H1 (cell line): Measurements from ENCODE around the gene NRAS. TPM values are rescaled to one million over a fixed set of nuclear protein-coding genes. Genes with fewer than 3 reads are reported as not detected.

Source experiments
- GABPA ChIP-seq: IDR thresholded peaks from 2 replicates; pipeline ENCODE4 v1.6.1; 2011; ENCODE audit warnings: mild to moderate bottlenecking, low read length, moderate library complexity, borderline replicate concordance; ENCODE audit not compliant: insufficient read depth
- HDAC2 ChIP-seq, 2 experiments: fragments of 300-600 bp in 1 of 2; sonication (generic) in 1 of 2; IDR thresholded peaks; 2 replicates each; pipeline ENCODE4 v1.6.1; 2011 to 2012; ENCODE audit warnings: low read depth in 2 of 2, low read length in 2 of 2, mild to moderate bottlenecking in 2 of 2, moderate library complexity in 2 of 2, borderline replicate concordance in 1 of 2, inconsistent platforms in 1 of 2
- MAFK ChIP-seq: IDR thresholded peaks from 2 replicates; pipeline ENCODE4 v1.6.1; 2012; ENCODE audit warnings: low read depth, mild to moderate bottlenecking, improper control_type of control experiment, low read length
- RBBP5 ChIP-seq: IDR thresholded peaks from 2 replicates; pipeline ENCODE4 v1.7.1; 2012; ENCODE audit warnings: low read depth, mild to moderate bottlenecking, inconsistent platforms, low read length, moderate library complexity, borderline replicate concordance
- RNF2 ChIP-seq: fragments of 200-900, 300-1000 bp; sonication (generic); IDR thresholded peaks from 2 replicates; pipeline ENCODE4 v1.7.1; 2016; ENCODE audit warnings: borderline replicate concordance, low read depth, mild to moderate bottlenecking, antibody characterized with exemption, low read length; ENCODE audit not compliant: poor library complexity, severe bottlenecking; ENCODE audit errors: missing control alignments
- SIX5 ChIP-seq: IDR thresholded peaks from 2 replicates; pipeline ENCODE4 v1.6.1; 2011; ENCODE audit warnings: mild to moderate bottlenecking, low read depth, low read length
- TEAD4 ChIP-seq: IDR thresholded peaks from 2 replicates; pipeline ENCODE4 v1.6.1; 2012; ENCODE audit warnings: low read depth, low read length, inconsistent platforms, mixed read lengths
- YY1 ChIP-seq: IDR thresholded peaks from 2 replicates; pipeline ENCODE4 v1.6.1; 2011; ENCODE audit warnings: low read depth, mild to moderate bottlenecking, low read length
- polyA plus RNA-seq, 7 experiments: library from polyadenylated mRNA; depleted of rRNA in 3 of 7; stranded (reverse) in 5 of 7; unstranded in 2 of 7; fragments of >200 nt in 5 of 7; fragments of 200-250 nt in 2 of 7; gene quantifications; 1 replicate in 5 of 7; 2 replicates in 1 of 7; 4 replicates in 1 of 7; pipeline versions ENCODE4 v1.2.1 to v1.2.3, GENCODE V29; 2011 to 2013; ENCODE audit warnings: missing spikeins in 2 of 7, mixed read lengths in 2 of 7
- total RNA-seq: library from RNA; stranded (reverse); fragmentation: NEBNext Ultra II Directional; extraction: Animal tissue kit (Norgen Biotek cat#: 25700); gene quantifications from 2 replicates; pipeline ENCODE4 v1.2.1, GENCODE V29; 2021
- TF ChIP-seq, protein P1 (sequence below): fragments of 300-600 bp; sonication (generic); IDR thresholded peaks from 2 replicates; pipeline ENCODE4 v1.7.1; 2012; ENCODE audit warnings: low read length, moderate library complexity, mild to moderate bottlenecking, inconsistent platforms; ENCODE audit not compliant: insufficient replicate concordance

The NRAS gene
- total and polyA plus RNA-seq, 2 of the 8 experiments (the other 6 are each of a cell fraction or from before 2014, with no cell fraction given) = 24.5 to 65.1 TPM

DNA sequence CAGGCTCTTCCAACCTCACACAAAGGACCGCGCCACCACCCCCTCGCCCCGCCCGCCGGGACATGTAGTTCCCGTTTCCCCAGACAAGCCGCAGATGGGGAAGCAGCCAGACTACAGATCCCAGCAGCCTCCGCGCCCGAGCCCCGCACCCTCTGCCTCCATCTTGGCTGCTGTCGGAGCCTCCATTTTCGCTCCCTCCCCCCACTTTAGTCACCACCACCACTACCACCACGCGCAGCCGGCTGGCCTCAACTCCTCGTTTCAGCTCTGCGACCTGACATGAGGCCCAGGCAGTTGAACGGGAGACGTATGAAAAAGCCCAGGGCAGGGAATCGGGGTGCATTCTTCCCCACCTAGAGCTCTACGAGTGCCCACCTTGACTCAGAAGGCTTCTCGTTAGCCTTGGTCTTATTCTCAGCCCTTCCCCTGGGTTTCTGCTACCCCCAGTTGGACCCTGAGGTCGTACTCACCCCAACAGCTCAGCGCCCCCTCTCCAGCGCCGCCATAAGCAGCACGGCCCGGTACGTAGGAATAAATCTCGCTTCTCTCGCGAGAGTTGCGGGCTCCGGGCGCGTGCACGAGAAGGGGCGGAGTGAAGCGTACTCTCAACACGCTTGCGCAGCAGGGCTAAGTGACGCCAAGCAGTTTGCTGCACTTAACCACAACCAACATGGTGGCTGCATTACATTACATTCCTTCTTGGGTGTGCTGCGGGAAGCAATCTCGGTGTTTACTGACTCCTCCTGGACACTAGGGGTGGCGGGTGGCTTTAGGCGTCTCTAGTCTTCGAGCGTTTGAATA, 41.1 kb upstream of the NRAS start, which contains the start of gene CSDE1 (continued):
- TF ChIP-seq, protein P1, sequence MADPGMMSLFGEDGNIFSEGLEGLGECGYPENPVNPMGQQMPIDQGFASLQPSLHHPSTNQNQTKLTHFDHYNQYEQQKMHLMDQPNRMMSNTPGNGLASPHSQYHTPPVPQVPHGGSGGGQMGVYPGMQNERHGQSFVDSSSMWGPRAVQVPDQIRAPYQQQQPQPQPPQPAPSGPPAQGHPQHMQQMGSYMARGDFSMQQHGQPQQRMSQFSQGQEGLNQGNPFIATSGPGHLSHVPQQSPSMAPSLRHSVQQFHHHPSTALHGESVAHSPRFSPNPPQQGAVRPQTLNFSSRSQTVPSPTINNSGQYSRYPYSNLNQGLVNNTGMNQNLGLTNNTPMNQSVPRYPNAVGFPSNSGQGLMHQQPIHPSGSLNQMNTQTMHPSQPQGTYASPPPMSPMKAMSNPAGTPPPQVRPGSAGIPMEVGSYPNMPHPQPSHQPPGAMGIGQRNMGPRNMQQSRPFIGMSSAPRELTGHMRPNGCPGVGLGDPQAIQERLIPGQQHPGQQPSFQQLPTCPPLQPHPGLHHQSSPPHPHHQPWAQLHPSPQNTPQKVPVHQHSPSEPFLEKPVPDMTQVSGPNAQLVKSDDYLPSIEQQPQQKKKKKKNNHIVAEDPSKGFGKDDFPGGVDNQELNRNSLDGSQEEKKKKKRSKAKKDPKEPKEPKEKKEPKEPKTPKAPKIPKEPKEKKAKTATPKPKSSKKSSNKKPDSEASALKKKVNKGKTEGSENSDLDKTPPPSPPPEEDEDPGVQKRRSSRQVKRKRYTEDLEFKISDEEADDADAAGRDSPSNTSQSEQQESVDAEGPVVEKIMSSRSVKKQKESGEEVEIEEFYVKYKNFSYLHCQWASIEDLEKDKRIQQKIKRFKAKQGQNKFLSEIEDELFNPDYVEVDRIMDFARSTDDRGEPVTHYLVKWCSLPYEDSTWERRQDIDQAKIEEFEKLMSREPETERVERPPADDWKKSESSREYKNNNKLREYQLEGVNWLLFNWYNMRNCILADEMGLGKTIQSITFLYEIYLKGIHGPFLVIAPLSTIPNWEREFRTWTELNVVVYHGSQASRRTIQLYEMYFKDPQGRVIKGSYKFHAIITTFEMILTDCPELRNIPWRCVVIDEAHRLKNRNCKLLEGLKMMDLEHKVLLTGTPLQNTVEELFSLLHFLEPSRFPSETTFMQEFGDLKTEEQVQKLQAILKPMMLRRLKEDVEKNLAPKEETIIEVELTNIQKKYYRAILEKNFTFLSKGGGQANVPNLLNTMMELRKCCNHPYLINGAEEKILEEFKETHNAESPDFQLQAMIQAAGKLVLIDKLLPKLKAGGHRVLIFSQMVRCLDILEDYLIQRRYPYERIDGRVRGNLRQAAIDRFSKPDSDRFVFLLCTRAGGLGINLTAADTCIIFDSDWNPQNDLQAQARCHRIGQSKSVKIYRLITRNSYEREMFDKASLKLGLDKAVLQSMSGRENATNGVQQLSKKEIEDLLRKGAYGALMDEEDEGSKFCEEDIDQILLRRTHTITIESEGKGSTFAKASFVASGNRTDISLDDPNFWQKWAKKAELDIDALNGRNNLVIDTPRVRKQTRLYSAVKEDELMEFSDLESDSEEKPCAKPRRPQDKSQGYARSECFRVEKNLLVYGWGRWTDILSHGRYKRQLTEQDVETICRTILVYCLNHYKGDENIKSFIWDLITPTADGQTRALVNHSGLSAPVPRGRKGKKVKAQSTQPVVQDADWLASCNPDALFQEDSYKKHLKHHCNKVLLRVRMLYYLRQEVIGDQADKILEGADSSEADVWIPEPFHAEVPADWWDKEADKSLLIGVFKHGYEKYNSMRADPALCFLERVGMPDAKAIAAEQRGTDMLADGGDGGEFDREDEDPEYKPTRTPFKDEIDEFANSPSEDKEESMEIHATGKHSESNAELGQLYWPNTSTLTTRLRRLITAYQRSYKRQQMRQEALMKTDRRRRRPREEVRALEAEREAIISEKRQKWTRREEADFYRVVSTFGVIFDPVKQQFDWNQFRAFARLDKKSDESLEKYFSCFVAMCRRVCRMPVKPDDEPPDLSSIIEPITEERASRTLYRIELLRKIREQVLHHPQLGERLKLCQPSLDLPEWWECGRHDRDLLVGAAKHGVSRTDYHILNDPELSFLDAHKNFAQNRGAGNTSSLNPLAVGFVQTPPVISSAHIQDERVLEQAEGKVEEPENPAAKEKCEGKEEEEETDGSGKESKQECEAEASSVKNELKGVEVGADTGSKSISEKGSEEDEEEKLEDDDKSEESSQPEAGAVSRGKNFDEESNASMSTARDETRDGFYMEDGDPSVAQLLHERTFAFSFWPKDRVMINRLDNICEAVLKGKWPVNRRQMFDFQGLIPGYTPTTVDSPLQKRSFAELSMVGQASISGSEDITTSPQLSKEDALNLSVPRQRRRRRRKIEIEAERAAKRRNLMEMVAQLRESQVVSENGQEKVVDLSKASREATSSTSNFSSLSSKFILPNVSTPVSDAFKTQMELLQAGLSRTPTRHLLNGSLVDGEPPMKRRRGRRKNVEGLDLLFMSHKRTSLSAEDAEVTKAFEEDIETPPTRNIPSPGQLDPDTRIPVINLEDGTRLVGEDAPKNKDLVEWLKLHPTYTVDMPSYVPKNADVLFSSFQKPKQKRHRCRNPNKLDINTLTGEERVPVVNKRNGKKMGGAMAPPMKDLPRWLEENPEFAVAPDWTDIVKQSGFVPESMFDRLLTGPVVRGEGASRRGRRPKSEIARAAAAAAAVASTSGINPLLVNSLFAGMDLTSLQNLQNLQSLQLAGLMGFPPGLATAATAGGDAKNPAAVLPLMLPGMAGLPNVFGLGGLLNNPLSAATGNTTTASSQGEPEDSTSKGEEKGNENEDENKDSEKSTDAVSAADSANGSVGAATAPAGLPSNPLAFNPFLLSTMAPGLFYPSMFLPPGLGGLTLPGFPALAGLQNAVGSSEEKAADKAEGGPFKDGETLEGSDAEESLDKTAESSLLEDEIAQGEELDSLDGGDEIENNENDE = no peak
- TF ChIP-seq SIX5 = peak; percentile 86
- TF ChIP-seq HDAC2 (IDR thresholded peaks at IDR 0.05; ENCODE audit: borderline replicate concordance in 1 of 2, low read depth in 2 of 2, low read length in 2 of 2) = no peak
- TF ChIP-seq RBBP5 = no peak; the same call in 1 of the 2 replicates
- no peak for TF ChIP-seq GABPA
- peak; percentile 76 for TF ChIP-seq TEAD4
- peak; percentile 98 for TF ChIP-seq YY1
- no peak for TF ChIP-seq RNF2
- no peak for TF ChIP-seq MAFK
